GM18867 (cell line): ENCODE data around the gene FGF6.

Source experiments
- ATAC-seq: cut with Tn5 transposase; IDR thresholded peaks from one replicate; pipeline ENCODE4 v1.9.1; 2021; ENCODE audit warnings: mild to moderate bottlenecking, moderate library complexity; ENCODE audit not compliant: unreplicated experiment

FGF6 gene

GRCh38 chr12:4448371-4448940 lies 2.8 kb upstream of the FGF6 start:
- ATAC-seq, result no peak

GRCh38 chr12:4447151-4447550 lies 1.5 kb upstream of the FGF6 start:
- no peak for ATAC-seq

GRCh38 chr12:4446335-4446734 lies 720 bp upstream of the FGF6 start:
- no peak for ATAC-seq

- no peak for ATAC-seq
Observed at GRCh38 chr12:4444031-4444430, 1.6 kb downstream of the FGF6 start.

- ATAC-seq, result no peak
Observed at GRCh38 chr12:4443616-4444015, 2.0 kb downstream of the FGF6 start.

DNA sequence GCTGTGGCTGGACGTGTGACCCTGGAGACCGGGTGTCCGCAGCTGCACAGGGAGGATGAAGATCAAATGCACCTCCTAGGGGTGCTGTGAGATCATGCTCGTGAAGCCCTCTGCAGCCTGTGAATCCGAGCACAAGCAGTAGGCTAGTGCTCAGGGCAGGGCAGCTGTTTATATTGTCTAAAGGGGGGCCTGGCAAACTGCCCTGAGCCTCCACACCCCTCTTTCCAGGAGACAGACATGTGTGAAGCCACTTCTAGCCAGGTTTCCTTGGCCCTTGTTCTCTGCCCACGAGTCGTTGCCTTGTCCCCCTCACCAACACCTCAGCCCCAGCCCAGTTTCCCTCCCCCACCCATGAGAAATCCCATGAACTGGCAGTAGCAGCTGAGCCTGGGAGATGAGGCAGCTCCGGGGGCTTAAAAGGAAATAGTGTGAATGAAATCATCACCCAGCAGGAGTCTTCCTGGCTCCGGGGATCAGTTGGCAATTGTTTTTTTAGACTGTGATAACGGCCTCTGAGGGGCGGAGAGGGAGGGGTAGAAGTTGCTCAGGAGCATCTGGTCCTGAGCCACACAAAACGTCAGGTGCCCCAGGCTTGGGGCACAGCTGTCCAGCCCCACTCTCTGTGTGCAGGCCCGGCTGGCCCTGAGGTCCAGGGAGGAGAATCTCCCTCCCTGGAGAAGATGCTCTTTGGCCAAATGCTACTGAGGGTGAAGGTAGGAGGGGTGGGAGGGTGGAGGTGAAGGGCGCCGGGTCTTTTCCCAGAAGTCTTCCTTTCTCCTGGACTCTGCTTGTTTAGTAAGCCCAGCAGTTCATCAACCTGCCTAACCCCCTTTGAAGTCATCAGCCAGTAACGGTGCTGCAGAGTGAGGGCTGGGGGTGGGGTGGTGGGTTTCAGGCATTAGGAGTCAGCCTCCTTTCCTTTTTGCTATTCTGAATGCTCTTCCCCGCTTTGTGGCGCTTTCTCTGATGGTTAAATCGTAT lies 4.0 kb downstream of the FGF6 start:
- no peak for ATAC-seq

- ATAC-seq, result no peak
Observed at GRCh38 chr12:4440187-4440941, 5.3 kb downstream of the FGF6 start.

GRCh38 chr12:4439736-4440135 lies 5.9 kb downstream of the FGF6 start:
- ATAC-seq, result no peak

- ATAC-seq, result no peak
Observed at GRCh38 chr12:4438834-4439596, 6.6 kb downstream of the FGF6 start.

- ATAC-seq, result no peak
Observed at GRCh38 chr12:4435537-4435936, 10.1 kb downstream of the FGF6 start.

- no peak for ATAC-seq
Observed at GRCh38 chr12:4434706-4435425, 10.7 kb downstream of the FGF6 start.

DNA sequence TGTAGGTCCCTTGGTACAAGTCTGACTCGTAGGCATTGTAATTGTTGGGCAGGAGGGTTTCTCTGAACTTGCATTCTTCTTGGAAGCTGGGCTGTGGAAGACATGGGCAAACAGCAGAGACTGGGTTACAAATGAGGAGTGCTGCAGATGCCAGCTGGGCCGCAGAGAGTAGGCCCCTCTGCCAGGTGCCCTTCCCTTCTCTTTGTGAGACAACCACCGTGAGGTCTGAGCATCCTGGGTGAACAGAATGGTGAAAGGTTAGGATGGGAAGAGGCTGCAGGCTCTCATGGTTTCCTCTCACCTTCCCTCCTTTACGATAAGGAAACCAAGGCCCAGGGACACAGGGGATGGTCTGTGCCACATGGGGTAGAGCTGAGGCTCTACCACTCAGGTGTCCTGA lies 11.3 kb downstream of the FGF6 start:
- no peak for ATAC-seq

DNA sequence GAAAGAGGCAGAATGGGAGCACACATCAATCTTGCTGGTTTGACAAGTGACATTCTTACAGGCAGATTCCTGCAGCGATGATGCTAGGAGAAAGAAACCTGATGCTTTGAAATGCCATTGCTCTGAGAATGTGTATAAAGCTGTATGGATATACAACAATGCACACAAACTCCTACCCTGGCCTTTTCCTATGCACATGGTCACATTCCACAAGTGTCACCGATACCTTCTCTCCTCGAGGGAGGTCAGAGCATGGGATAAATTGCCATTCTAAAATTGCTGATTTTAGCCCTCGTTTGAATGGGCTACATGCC lies 11.9 kb downstream of the FGF6 start:
- no peak for ATAC-seq

DNA sequence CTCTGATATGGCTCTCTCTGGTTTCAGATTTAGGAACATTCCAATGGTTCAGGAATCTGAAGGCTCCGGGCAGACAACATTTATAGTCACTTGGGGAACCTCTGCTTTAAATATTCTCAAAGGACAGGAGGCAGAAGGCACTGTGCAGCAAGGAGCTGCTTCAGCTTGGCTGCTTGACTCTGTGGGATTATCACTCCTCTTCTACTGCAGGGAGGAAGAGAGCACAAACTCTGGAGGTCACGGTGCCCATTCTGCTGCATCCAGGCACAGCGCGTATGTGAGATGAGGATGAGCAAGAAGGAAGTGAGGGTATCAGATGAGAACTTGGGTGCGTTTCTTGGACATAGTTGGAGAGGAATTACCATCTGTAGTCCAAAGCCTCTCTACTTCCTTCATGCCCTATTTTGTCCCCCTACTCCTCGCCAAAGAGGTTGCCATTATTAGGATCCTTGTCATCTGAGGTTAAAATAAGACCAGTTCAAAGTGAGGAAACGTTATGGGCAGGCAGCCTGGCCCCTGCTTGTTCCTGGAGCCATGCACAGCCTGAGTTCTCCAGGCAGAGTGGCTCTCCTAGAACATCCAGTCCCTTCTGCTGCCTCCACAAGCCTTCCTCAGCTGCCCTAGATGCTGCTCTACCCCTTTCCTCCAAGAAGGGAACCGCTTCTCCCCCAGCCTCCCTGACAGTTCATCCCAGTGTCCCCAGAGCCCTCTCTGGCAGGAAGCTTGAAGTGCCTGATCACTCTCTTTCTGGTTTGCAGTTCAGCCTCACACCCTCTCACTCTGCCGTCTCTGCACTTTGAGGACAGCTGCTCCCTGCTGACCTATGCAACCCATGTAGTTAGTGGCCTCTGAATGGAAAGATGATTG lies 12.5 kb downstream of the FGF6 start:
- no peak for ATAC-seq

DNA sequence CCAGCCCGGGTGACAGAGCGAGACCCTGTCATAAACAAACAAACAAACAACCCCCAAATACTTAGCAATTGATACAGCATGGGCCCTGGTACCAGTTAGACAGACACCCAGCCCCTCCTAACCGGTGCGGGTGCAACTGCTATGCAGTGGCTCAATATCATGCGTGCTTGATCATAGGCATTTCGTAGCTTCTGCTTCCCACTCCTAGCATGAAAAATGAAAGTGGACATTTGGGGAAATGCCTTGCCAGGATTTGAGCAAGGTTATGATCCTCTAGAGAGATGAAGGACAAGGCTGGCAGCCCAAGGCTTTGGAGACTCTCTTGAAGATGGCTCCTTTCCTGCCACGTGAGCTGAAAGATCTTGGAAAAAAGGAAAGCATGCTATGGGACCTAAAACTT lies 13.7 kb downstream of the FGF6 start:
- no peak for ATAC-seq

DNA sequence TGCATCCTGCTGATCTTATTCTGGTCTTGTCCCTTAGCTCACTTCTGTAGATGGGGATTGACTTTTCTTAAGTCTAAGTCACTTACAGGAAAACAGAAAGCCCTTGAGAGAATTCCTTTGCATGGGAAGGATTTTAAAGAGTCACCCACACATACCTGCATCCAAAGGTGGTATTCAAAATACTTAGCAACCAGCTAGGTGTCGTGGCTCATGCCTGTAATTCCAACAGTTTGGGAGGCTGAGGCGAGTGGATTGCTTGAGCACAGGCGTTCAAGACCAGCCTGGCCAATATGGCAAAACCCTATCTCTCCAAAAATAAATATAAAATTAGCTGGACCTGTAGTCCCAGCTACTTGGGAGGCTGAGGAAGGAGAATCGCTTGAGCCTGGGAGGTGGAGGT lies 14.2 kb downstream of the FGF6 start:
- no peak for ATAC-seq

GRCh38 chr12:4424422-4424821 lies 21.2 kb downstream of the FGF6 start:
- no peak for ATAC-seq

DNA sequence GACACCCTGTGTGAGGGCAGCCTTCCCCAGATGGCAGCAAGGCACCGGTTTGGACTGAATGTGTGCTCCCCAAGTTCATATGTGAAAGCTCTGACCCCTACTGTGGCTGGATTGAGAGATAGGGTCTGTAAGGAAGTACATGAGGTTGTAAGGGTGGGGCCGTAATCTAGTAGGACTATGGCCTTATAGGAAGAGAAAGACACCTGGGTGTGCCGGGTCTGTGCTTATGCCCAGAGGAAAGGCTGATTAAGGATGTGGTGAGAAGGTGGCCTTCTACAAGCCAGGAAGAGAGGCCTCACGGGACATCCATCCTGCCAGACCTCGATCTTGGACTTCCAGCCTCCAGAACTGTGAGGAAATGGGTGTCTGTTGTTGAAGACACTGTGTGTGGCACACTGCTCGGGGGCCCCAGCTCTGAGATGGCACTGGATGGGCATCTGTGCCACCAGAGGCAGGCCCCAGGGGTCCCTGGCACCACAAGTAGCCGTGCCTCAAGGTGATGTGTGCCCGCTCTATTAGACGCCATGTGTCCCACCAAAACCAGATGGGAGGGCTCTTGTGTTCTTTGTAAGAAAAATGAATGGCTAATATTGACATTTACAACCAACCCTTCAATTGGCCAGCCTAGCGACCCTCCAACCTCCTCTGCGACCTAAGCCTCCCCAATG lies 22.0 kb downstream of the FGF6 start:
- ATAC-seq, result no peak

- no peak for ATAC-seq
Observed at GRCh38 chr12:4422985-4423384, 22.6 kb downstream of the FGF6 start.
